Measurements from ENCODE around the gene C11orf16.

DNA sequence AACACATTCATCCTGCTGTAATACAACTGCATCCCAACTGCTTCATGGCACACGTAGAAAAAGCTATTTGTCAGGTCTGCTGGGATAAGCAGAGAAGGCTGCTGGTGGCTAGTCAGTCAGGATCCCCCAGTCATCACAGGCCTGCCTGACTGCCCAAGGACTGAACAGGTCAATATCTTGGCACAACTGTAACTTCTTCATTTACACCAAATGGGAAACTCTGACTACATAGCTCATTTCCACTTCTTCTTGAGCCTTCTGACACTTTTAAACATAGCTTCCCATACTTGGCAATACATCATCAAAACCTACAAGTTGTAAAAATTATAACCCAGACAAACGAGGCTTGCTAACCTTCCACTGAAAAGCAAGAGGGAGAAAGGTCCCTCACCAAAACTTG, 28.7 kb upstream of the C11orf16 start:
- no peak for TF ChIP-seq EZH2 (IDR thresholded peaks at IDR 0.05; ENCODE audit: low read depth)
- TF ChIP-seq, protein P1, sequence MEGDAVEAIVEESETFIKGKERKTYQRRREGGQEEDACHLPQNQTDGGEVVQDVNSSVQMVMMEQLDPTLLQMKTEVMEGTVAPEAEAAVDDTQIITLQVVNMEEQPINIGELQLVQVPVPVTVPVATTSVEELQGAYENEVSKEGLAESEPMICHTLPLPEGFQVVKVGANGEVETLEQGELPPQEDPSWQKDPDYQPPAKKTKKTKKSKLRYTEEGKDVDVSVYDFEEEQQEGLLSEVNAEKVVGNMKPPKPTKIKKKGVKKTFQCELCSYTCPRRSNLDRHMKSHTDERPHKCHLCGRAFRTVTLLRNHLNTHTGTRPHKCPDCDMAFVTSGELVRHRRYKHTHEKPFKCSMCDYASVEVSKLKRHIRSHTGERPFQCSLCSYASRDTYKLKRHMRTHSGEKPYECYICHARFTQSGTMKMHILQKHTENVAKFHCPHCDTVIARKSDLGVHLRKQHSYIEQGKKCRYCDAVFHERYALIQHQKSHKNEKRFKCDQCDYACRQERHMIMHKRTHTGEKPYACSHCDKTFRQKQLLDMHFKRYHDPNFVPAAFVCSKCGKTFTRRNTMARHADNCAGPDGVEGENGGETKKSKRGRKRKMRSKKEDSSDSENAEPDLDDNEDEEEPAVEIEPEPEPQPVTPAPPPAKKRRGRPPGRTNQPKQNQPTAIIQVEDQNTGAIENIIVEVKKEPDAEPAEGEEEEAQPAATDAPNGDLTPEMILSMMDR (conservative IDR thresholded peaks at IDR 0.05) = no peak

Data from PC-9 (cell line).